GM12878 (cell line): ENCODE results near the gene PHC1. TPM values are rescaled to one million over a fixed set of nuclear protein-coding genes. Genes with fewer than 3 reads are reported as not detected.

Experiments
- ATAC-seq: fragments of 200-7000 bp; cut with Tn5 transposase; 3 replicates; pipeline ENCODE4 v1.9.1; 2020; ENCODE audit warnings: mild to moderate bottlenecking, moderate library complexity
- BruUV-seq: library from RNA; stranded (reverse); fragments of 400-500 nt; replicated peaks from 2 replicates; lab custom pipeline; 2021; lab: Mats Ljungman, UMichigan
- CTCF ChIA-PET: fragments of 300-600 bp; sonication (Branson Sonifier 250); formaldehyde crosslinking; extraction: SDS; loops from one replicate; lab custom pipeline; 2021; ENCODE audit warnings: inconsistent platforms; lab: Yijun Ruan, JAX
- POLR2A ChIA-PET: fragments of 350-600 bp; formaldehyde crosslinking; extraction: SDS; loops from one replicate; lab custom pipeline; 2021; ENCODE audit warnings: inconsistent platforms; lab: Charles Lee
- RAD21 ChIA-PET: fragments of 300-600 bp; sonication (Branson Sonifier 250); formaldehyde crosslinking; loops from one replicate; lab custom pipeline; 2023; ENCODE audit warnings: antibody characterized with exemption; ENCODE audit not compliant: unreplicated experiment; lab: Charles Lee
- SMC1A ChIA-PET: fragments of 300-600 bp; sonication (Branson Sonifier 250); formaldehyde crosslinking; loops from one replicate; lab custom pipeline; 2023; ENCODE audit not compliant: unreplicated experiment, uncharacterized antibody; lab: Charles Lee
- DNase-seq: peaks from one replicate; pipeline ENCODE4 v3.0.0-alpha.2; 2011; ENCODE audit warnings: low read depth, low spot score
- FAIRE-seq: peaks from 3 replicates; lab custom pipeline; 2011; peaks lifted over from hg19 to GRCh38; lab: Jason Lieb, UNC
- H2AFZ ChIP-seq: 2 replicates; pipeline ENCODE4 v1.6.0; 2011; ENCODE audit warnings: low read depth, low read length, control low read depth; ENCODE audit not compliant: control insufficient read depth
- H3K27ac ChIP-seq: 2 replicates; pipeline ENCODE4 v1.5.1; 2011; ENCODE audit warnings: control low read depth; ENCODE audit not compliant: control insufficient read depth, insufficient read depth
- H3K27me3 ChIP-seq, 2 experiments: replicated peaks in 1 of 2; 2 replicates each; pipeline versions ENCODE4 v1.6.0 to v1.6.1; 2011; ENCODE audit warnings: low read length in 1 of 2; ENCODE audit not compliant: control insufficient read depth in 2 of 2, insufficient read depth in 2 of 2
- H3K36me3 ChIP-seq, 2 experiments: 2 replicates each; pipeline ENCODE4 v1.5.1; 2011; ENCODE audit warnings: low read length in 1 of 2; ENCODE audit not compliant: control insufficient read depth in 2 of 2, insufficient read depth in 2 of 2
- H3K4me1 ChIP-seq: 2 replicates; pipeline ENCODE4 v1.6.1; 2011; ENCODE audit warnings: mild to moderate bottlenecking, low read length, moderate library complexity, mixed read lengths; ENCODE audit not compliant: control insufficient read depth, insufficient read depth
- H3K4me2 ChIP-seq: 2 replicates; pipeline ENCODE4 v1.6.0; 2011; ENCODE audit warnings: control low read depth; ENCODE audit not compliant: control insufficient read depth, insufficient read depth
- H3K4me3 ChIP-seq: fragments of 200-600 bp; sonication (generic); 2 replicates; pipeline ENCODE4 v1.5.1; 2016
- H3K79me2 ChIP-seq: 2 replicates; pipeline ENCODE4 v1.6.0; 2011; ENCODE audit warnings: low read length; ENCODE audit not compliant: control insufficient read depth, insufficient read depth
- H3K9ac ChIP-seq: 2 replicates; pipeline ENCODE4 v1.8.0; 2011; ENCODE audit warnings: low read length, control low read depth, mixed read lengths; ENCODE audit not compliant: control insufficient read depth, insufficient read depth
- H3K9me3 ChIP-seq: replicated peaks from 3 replicates; pipeline ENCODE4 v1.5.1; 2011; ENCODE audit warnings: mild to moderate bottlenecking, low read length; ENCODE audit not compliant: control insufficient read depth, insufficient read depth
- H4K20me1 ChIP-seq: 2 replicates; pipeline ENCODE4 v1.6.0; 2011; ENCODE audit not compliant: control insufficient read depth, insufficient read depth
- BCL3 ChIP-seq: IDR thresholded peaks from 2 replicates; pipeline ENCODE4 v1.6.1; 2011; ENCODE audit warnings: borderline replicate concordance, low read depth, mild to moderate bottlenecking, moderate library complexity, low read length; ENCODE audit not compliant: insufficient read depth, poor library complexity, severe bottlenecking
- CBFB ChIP-seq: IDR thresholded peaks from 2 replicates; pipeline ENCODE4 v1.6.1; 2016; ENCODE audit warnings: antibody characterized with exemption, low read depth
- E2F4 ChIP-seq: IDR thresholded peaks from 2 replicates; pipeline ENCODE4 v1.6.1; 2012; ENCODE audit warnings: low read depth, low read length, improper control_type of control experiment
- ETV6 ChIP-seq, 2 experiments: fragments of 450-650 bp in 1 of 2; IDR thresholded peaks in 1 of 2; conservative IDR thresholded peaks in 1 of 2; 2 replicates each; pipeline ENCODE4 v1.6.1; 2014; ENCODE audit warnings: antibody characterized with exemption in 1 of 2, borderline replicate concordance in 1 of 2, low read depth in 1 of 2, mild to moderate bottlenecking in 1 of 2, moderate library complexity in 1 of 2
- IRF4 ChIP-seq: IDR thresholded peaks from 2 replicates; pipeline ENCODE4 v1.6.1; 2011; ENCODE audit warnings: low read depth, low read length
- NKRF ChIP-seq: fragments of 450-650 bp; conservative IDR thresholded peaks from 2 replicates; pipeline ENCODE4 v1.6.1; 2017; ENCODE audit warnings: mild to moderate bottlenecking, moderate library complexity
- PKNOX1 ChIP-seq: fragments of 450-650 bp; IDR thresholded peaks from 2 replicates; pipeline ENCODE4 v1.6.1; 2016; ENCODE audit warnings: mild to moderate bottlenecking
- SIX5 ChIP-seq: IDR thresholded peaks from 2 replicates; pipeline ENCODE4 v1.6.1; 2011; ENCODE audit warnings: mild to moderate bottlenecking, low read depth, low read length, moderate library complexity; ENCODE audit not compliant: severe bottlenecking
- YBX1 ChIP-seq: fragments of 450-650 bp; IDR thresholded peaks from 2 replicates; pipeline ENCODE4 v1.6.1; 2016; ENCODE audit warnings: antibody characterized with exemption
- ZNF217 ChIP-seq: fragments of 450-650 bp; IDR thresholded peaks from 2 replicates; pipeline ENCODE4 v1.6.1; 2017; ENCODE audit warnings: antibody characterized with exemption, mild to moderate bottlenecking
- WGBS: methylation state at CpG from one replicate; pipeline ENCODE4 v1.1.6; 2016; ENCODE audit warnings: low lambda C conversion rate; ENCODE audit not compliant: insufficient replicate concordance, insufficient coverage; ENCODE audit errors: missing lambda C conversion rate; 5-methylcytosine and 5-hydroxymethylcytosine counted together
- in situ Hi-C: fragments of 300-500 bp; cut with MboI; formaldehyde crosslinking; loops from 9 replicates; pipeline ENCODE4 v1.14.3; 2018; ENCODE audit warnings: mixed read lengths
- intact Hi-C: fragments of 100-400 bp; cut with micrococcal nuclease; formaldehyde crosslinking; loops from one replicate; pipeline ENCODE4 v1.14.2; 2022; ENCODE audit not compliant: unreplicated experiment
- polyA plus RNA-seq, 11 experiments: library from polyadenylated mRNA; depleted of rRNA in 4 of 11; unstranded in 6 of 11; stranded (reverse) in 5 of 11; fragments of >200 nt; fragmentation: Nextera tagmentation in 4 of 11; fragmentation: Illumina TruSeq in 1 of 11; extraction: Ambion mirVana in 4 of 11; extraction: Trizol in 1 of 11; gene quantifications; 1 replicate in 1 of 11; 2 replicates in 10 of 11; pipeline versions ENCODE4 v1.2.1 to v1.2.3, GENCODE V29; 2011 to 2016; ENCODE audit warnings: inconsistent platforms in 2 of 11, missing spikeins in 2 of 11, low read depth in 1 of 11
- total RNA-seq, 4 experiments: library from RNA; depleted of rRNA in 3 of 4; stranded (reverse); fragments of >200 nt in 3 of 4; fragmentation: Illumina TruSeq in 1 of 4; extraction: Trizol in 1 of 4; gene quantifications; 2 replicates each; pipeline versions ENCODE4 v1.2.1 to v1.2.3, GENCODE V29; 2013 to 2021

The PHC1 gene
- total and polyA plus RNA-seq, 10 of the 15 experiments (the other 5 are each of a cell fraction or from before 2014, with no cell fraction given), result 0.50 to 16.3 (median 2.1) TPM

GRCh38 chr12:8943565-8944186 is 29.4 kb downstream of the PHC1 start:
- no peaks in the 10 kb centered on the region for H3K27me3 ChIP-seq
- H3K79me2 ChIP-seq, result peaks cover 29% of the 10 kb centered on the region
- POLR2A ChIA-PET, result no interaction called here
- no peak overlapping the region for H3K4me3 ChIP-seq
- H2AFZ ChIP-seq, result no peak overlapping the region
- WGBS, result 96% methylated on average over 10 of the region's 10 CpGs
- no peaks in the 10 kb centered on the region for H4K20me1 ChIP-seq
- FAIRE-seq (no peak), DNase-seq (no peak), ATAC-seq (no peak)
- H3K9me3 ChIP-seq, result no peaks in the 10 kb centered on the region
- BruUV-seq, result no TSS peak
- no peak for TF ChIP-seq CBFB
- no peak for TF ChIP-seq E2F4
- TF ChIP-seq NKRF, result no peak
- TF ChIP-seq ZNF217, result no peak
- no peak for TF ChIP-seq IRF4
- TF ChIP-seq PKNOX1, result no peak
- TF ChIP-seq ETV6 (conservative IDR thresholded peaks at IDR 0.05 in 1 of 2, IDR thresholded peaks at IDR 0.05 in 1 of 2; ENCODE audit: borderline replicate concordance in 1 of 2, low read depth in 1 of 2), result no peak
- no peak for TF ChIP-seq SIX5
- TF ChIP-seq BCL3, result no peak
- no peak for TF ChIP-seq YBX1
- H3K4me2 ChIP-seq, result no peak overlapping the region
- intact Hi-C loops (no loop called here), in situ Hi-C loops (no loop called here)
- H3K36me3 ChIP-seq, result peaks cover 8 to 34% of the 10 kb centered on the region in 2 experiments
- H3K27ac ChIP-seq, result no peak overlapping the region
- peaks cover 5% of the 10 kb centered on the region; the same call in 1 of the 2 replicates for H3K4me1 ChIP-seq
- CTCF ChIA-PET, result no interaction called here
- RAD21 ChIA-PET, result no interaction called here
- SMC1A ChIA-PET, result no interaction called here
- no peak overlapping the region for H3K9ac ChIP-seq
